GM18499 (cell line): Measurements from ENCODE around the gene SLF2.
"Not testable (repeated sequence)": the region's sequence is repeated elsewhere in the genome, so short reads cannot be mapped to it uniquely, and the experiment has no call there.

Source experiments
- ATAC-seq: cut with Tn5 transposase; IDR thresholded peaks from one replicate; pipeline ENCODE4 v1.9.1; 2021; ENCODE audit warnings: moderate number of reproducible peaks; ENCODE audit not compliant: insufficient read depth, unreplicated experiment

Gene SLF2

GRCh38 chr10:100876585-100877460 is 35.9 kb upstream of the SLF2 start:
- no peak for ATAC-seq

- ATAC-seq = no peak
These were observed 35.3 kb upstream of the SLF2 start for GRCh38 chr10:100877461-100877850.

- no peak for ATAC-seq
These were observed 34.4 kb upstream of the SLF2 start for GRCh38 chr10:100878291-100878910.

GRCh38 chr10:100879741-100880360 is 32.9 kb upstream of the SLF2 start:
- ATAC-seq = no peak

- ATAC-seq = no peak
These were observed 31.1 kb upstream of the SLF2 start for GRCh38 chr10:100881556-100882213.

- ATAC-seq = no peak
These were observed 30.5 kb upstream of the SLF2 start for GRCh38 chr10:100882252-100882651.

GRCh38 chr10:100882671-100883311 is 30.0 kb upstream of the SLF2 start:
- no peak for ATAC-seq

- no peak for ATAC-seq
These were observed 29.4 kb upstream of the SLF2 start for GRCh38 chr10:100883312-100883821.

GRCh38 chr10:100885611-100886010 is 27.2 kb upstream of the SLF2 start:
- ATAC-seq = not testable (repeated sequence)

GRCh38 chr10:100886091-100886490 is 26.7 kb upstream of the SLF2 start:
- ATAC-seq = no peak

GRCh38 chr10:100886521-100886920 is 26.2 kb upstream of the SLF2 start:
- ATAC-seq = no peak

GRCh38 chr10:100886963-100887362 is 25.8 kb upstream of the SLF2 start:
- ATAC-seq = no peak

- ATAC-seq = no peak
These were observed 24.9 kb upstream of the SLF2 start for GRCh38 chr10:100887761-100888296.

GRCh38 chr10:100888957-100889356 is 23.8 kb upstream of the SLF2 start:
- no peak for ATAC-seq

GRCh38 chr10:100889546-100889945 is 23.2 kb upstream of the SLF2 start:
- ATAC-seq = no peak

GRCh38 chr10:100890141-100890672 is 22.6 kb upstream of the SLF2 start:
- no peak for ATAC-seq

GRCh38 chr10:100890673-100891317 is 22.0 kb upstream of the SLF2 start:
- ATAC-seq = no peak

- no peak for ATAC-seq
These were observed 18.7 kb upstream of the SLF2 start for GRCh38 chr10:100894033-100894432.
